OCI-LY1 (cell line): ENCODE results near the gene DIP2C.

Experiments
- CTCF ChIP-seq: fragments of 200-600 bp; sonication (generic), shearing (Covaris generic); IDR thresholded peaks from 2 replicates; pipeline ENCODE4 v1.5.1; 2017; ENCODE audit warnings: mild to moderate bottlenecking, antibody characterized with exemption, low read length, moderate library complexity, mixed read lengths
- EZH2 ChIP-seq: fragments of 200-600 bp; sonication (generic), shearing (Covaris generic); IDR thresholded peaks from 2 replicates; pipeline ENCODE4 v1.8.0; 2017; ENCODE audit warnings: borderline replicate concordance, mixed run types, mild to moderate bottlenecking, antibody characterized with exemption, low read length, moderate library complexity, mixed read lengths

GRCh38 chr10:416091-416515 is 273.4 kb downstream of the DIP2C start:
- TF ChIP-seq CTCF (peak; percentile 46; the same call in 1 of the 2 replicates), EZH2 (no peak)
